Renal pelvis (tissue), 12 donors: ENCODE data around the gene PIN1. TPM values are rescaled to one million over a fixed set of nuclear protein-coding genes. Genes with fewer than 3 reads are reported as not detected.
A peak's percentile ranks its signal among the peaks of the same experiment; 100 is the strongest.
"Not testable (repeated sequence)": the region's sequence is repeated elsewhere in the genome, so short reads cannot be mapped to it uniquely, and the experiment has no call there.

ENCODE experiments used
- DNase-seq: peaks from one replicate; pipeline ENCODE4 v3.0.0-alpha.2; 2013
- long read RNA-seq, 16 experiments: transcript quantifications; one replicate each; lab custom pipeline, GENCODE V29; 2026
- polyA plus RNA-seq, 3 donors: library from polyadenylated mRNA; unstranded; fragments of 120-200 nt; gene quantifications; one replicate each; pipeline ENCODE4 v1.2.1, GENCODE V29; 2013; ENCODE audit not compliant: insufficient read length in 3 of 3

Gene PIN1
- polyA plus RNA-seq, result 10 to 100 TPM; 65.8 to 77.5 (median 76.9) TPM
- long read RNA-seq, donor 1, full-length matches to known transcripts, result 73 of 82 reads
- long read RNA-seq, donor 1, partial matches to known transcripts, result 9 of 82 reads
- long read RNA-seq, donor 1, other reads (novel, unspliced or antisense), result 0 of 82 reads
- long read RNA-seq, donor 2, full-length matches to known transcripts, result 65 of 74 reads
- long read RNA-seq, donor 2, partial matches to known transcripts, result 9 of 74 reads
- long read RNA-seq, donor 2, other reads (novel, unspliced or antisense), result 0 of 74 reads
- long read RNA-seq, donor 3, full-length matches to known transcripts, result 52 of 52 reads
- long read RNA-seq, donor 3, partial matches to known transcripts, result 0 of 52 reads
- long read RNA-seq, donor 3, other reads (novel, unspliced or antisense), result 0 of 52 reads
- long read RNA-seq, donor 4, full-length matches to known transcripts, result 87 of 92 reads
- long read RNA-seq, donor 4, partial matches to known transcripts, result 5 of 92 reads
- long read RNA-seq, donor 4, other reads (novel, unspliced or antisense), result 0 of 92 reads
- long read RNA-seq, donor 5, full-length matches to known transcripts, result 45 of 45 reads
- long read RNA-seq, donor 5, partial matches to known transcripts, result 0 of 45 reads
- long read RNA-seq, donor 5, other reads (novel, unspliced or antisense), result 0 of 45 reads
- long read RNA-seq, donor 6, full-length matches to known transcripts, result 71 of 71 reads
- long read RNA-seq, donor 6, partial matches to known transcripts, result 0 of 71 reads
- long read RNA-seq, donor 6, other reads (novel, unspliced or antisense), result 0 of 71 reads
- long read RNA-seq, donor 7, full-length matches to known transcripts, result 57 of 57 reads
- long read RNA-seq, donor 7, partial matches to known transcripts, result 0 of 57 reads
- long read RNA-seq, donor 7, other reads (novel, unspliced or antisense), result 0 of 57 reads
- long read RNA-seq, donor 8, full-length matches to known transcripts, result 27 of 38 reads
- long read RNA-seq, donor 8, partial matches to known transcripts, result 11 of 38 reads
- long read RNA-seq, donor 8, other reads (novel, unspliced or antisense), result 0 of 38 reads
- long read RNA-seq, donor 9, full-length matches to known transcripts, result 69 of 69 reads
- long read RNA-seq, donor 9, partial matches to known transcripts, result 0 of 69 reads
- long read RNA-seq, donor 9, other reads (novel, unspliced or antisense), result 0 of 69 reads
- long read RNA-seq, donor 10, full-length matches to known transcripts, result 74 of 74 reads
- long read RNA-seq, donor 10, partial matches to known transcripts, result 0 of 74 reads
- long read RNA-seq, donor 10, other reads (novel, unspliced or antisense), result 0 of 74 reads
- long read RNA-seq, donor 11, full-length matches to known transcripts, result 41 of 41 reads
- long read RNA-seq, donor 11, partial matches to known transcripts, result 0 of 41 reads
- long read RNA-seq, donor 11, other reads (novel, unspliced or antisense), result 0 of 41 reads
- long read RNA-seq, donor 12, full-length matches to known transcripts, result 79 of 79 reads
- long read RNA-seq, donor 12, partial matches to known transcripts, result 0 of 79 reads
- long read RNA-seq, donor 12, other reads (novel, unspliced or antisense), result 0 of 79 reads
- long read RNA-seq, donor 13, full-length matches to known transcripts, result 39 of 39 reads
- long read RNA-seq, donor 13, partial matches to known transcripts, result 0 of 39 reads
- long read RNA-seq, donor 13, other reads (novel, unspliced or antisense), result 0 of 39 reads
- long read RNA-seq, donor 14, result 0 reads
- long read RNA-seq, donor 15, result 0 reads
- long read RNA-seq, donor 16, full-length matches to known transcripts, result 57 of 57 reads
- long read RNA-seq, donor 16, partial matches to known transcripts, result 0 of 57 reads
- long read RNA-seq, donor 16, other reads (novel, unspliced or antisense), result 0 of 57 reads

- peak; percentile 99 for DNase-seq
Observed at GRCh38 chr19:9834726-9835506, at the start of gene PIN1. PIN1 (plus strand) TSS chr19:9835318; CDS start chr19:9835345, 27 bp downstream.

GRCh38 chr19:9785367-9786331 lies 49.5 kb upstream of the PIN1 start:
- DNase-seq, result peak; percentile 97

- DNase-seq, result no peak
Observed at GRCh38 chr19:9786342-9786741, 48.8 kb upstream of the PIN1 start.

- DNase-seq, result no peak
Observed at GRCh38 chr19:9786819-9787218, 48.3 kb upstream of the PIN1 start.

GRCh38 chr19:9788604-9789003 lies 46.5 kb upstream of the PIN1 start:
- DNase-seq, result not testable (repeated sequence)

GRCh38 chr19:9789066-9789465 lies 46.1 kb upstream of the PIN1 start:
- no peak for DNase-seq

GRCh38 chr19:9789579-9789978 lies 45.5 kb upstream of the PIN1 start:
- DNase-seq, result not testable (repeated sequence)

- not testable (repeated sequence) for DNase-seq
Observed at GRCh38 chr19:9791073-9791367, 44.1 kb upstream of the PIN1 start.

- DNase-seq, result peak; percentile 95
Observed at GRCh38 chr19:9791552-9792205, 43.4 kb upstream of the PIN1 start.

GRCh38 chr19:9792206-9793070 lies 42.7 kb upstream of the PIN1 start:
- peak; percentile 97 for DNase-seq

- no peak for DNase-seq
Observed at GRCh38 chr19:9793071-9793591, 42.0 kb upstream of the PIN1 start.

- DNase-seq, result peak; percentile 88
Observed at GRCh38 chr19:9796113-9796773, 38.9 kb upstream of the PIN1 start.

GRCh38 chr19:9797871-9798270 lies 37.2 kb upstream of the PIN1 start:
- no peak for DNase-seq

GRCh38 chr19:9799162-9799561 lies 36.0 kb upstream of the PIN1 start:
- DNase-seq, result no peak

- no peak for DNase-seq
Observed at GRCh38 chr19:9801976-9802375, 33.1 kb upstream of the PIN1 start.

- DNase-seq, result no peak
Observed at GRCh38 chr19:9806803-9807202, 28.3 kb upstream of the PIN1 start.
